ENCODE measurements around the gene SPAG16. TPM values are rescaled to one million over a fixed set of nuclear protein-coding genes. Genes with fewer than 3 reads are reported as not detected.

Gene SPAG16
- total and polyA plus RNA-seq, 3 experiments from 2014 or later = 7.7 to 15.3 (median 8.2) TPM

DNA sequence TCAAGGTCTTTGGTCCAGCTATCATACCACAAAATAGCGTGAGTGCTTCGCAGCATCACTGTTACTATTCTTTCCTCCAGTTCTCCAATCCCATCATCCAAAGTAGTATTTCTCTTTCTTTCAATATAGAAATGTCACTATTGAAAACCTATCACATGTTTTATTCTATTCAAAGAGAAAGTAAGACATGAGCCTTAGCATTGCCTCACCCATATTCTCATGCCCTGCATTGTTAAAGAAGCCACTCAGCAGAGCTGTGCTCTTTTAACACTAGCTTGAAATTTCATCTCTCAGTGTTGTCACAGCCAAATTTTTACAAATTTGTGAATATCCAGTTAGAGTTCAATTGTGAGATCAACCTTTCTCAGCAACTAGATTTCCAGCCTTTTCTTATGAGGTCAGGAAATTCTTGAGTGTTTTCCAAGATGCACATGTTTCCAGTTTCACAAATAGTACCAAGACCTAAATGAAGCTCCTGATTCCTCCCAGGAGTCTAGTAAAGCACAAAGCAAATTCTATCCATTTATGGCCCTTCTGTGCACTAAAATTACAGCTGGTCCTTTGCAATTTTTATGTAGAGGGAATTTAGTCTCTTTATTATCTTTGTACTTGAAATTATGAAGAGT is 343.7 kb downstream of the SPAG16 start:
- Histone ChIP-seq H3K4me3 (ENCODE audit: low read length) (no peak overlapping the region), H3K4me1 (ENCODE audit: insufficient read depth, low read length) (no peaks in the 10 kb centered on the region), H3K36me3 (ENCODE audit: insufficient read depth, low read length) (no peaks in the 10 kb centered on the region), H3K27me3 (ENCODE audit: insufficient read depth, low read length, poor library complexity, severe bottlenecking) (no peaks in the 10 kb centered on the region), H3K27ac (ENCODE audit: low read depth, low read length) (no peak overlapping the region), H3K9me3 (ENCODE audit: low read length) (no peaks in the 10 kb centered on the region)
- ChIA-PET POLR2A (no interaction called here), CTCF (no interaction called here)
- peaks cover 0 to 6% of the 10 kb centered on the region in 2 donors for H3K27me3 Mint-ChIP-seq
- H3K27ac Mint-ChIP-seq = no peak overlapping the region
- H3K4me3 Mint-ChIP-seq = no peak overlapping the region
- no peaks in the 10 kb centered on the region for H3K36me3 Mint-ChIP-seq
- DNase-seq = no peak
- peaks cover 4 to 21% (median 8%) of the 10 kb centered on the region in 5 donors for H3K9me3 Mint-ChIP-seq
- H3K4me1 Mint-ChIP-seq = no peaks in the 10 kb centered on the region

- no peaks in the 10 kb centered on the region for H3K4me1 Mint-ChIP-seq
- H3K9me3 ChIP-seq (ENCODE audit: low read length) = no peaks in the 10 kb centered on the region
- H3K4me3 ChIP-seq (ENCODE audit: low read length) = no peak overlapping the region
- no peaks in the 10 kb centered on the region for H3K36me3 Mint-ChIP-seq
- H3K27ac ChIP-seq (ENCODE audit: low read depth, low read length) = no peak overlapping the region
- H3K27me3 ChIP-seq (ENCODE audit: insufficient read depth, low read length, poor library complexity, severe bottlenecking) = no peaks in the 10 kb centered on the region
- peaks cover 0 to 7% (median 5%) of the 10 kb centered on the region in 5 donors for H3K9me3 Mint-ChIP-seq
- no peak for DNase-seq
- CTCF ChIA-PET = no interaction called here
- H3K4me3 Mint-ChIP-seq = no peak overlapping the region
- no peaks in the 10 kb centered on the region for H3K36me3 ChIP-seq (ENCODE audit: insufficient read depth, low read length)
- no peaks in the 10 kb centered on the region for H3K4me1 ChIP-seq (ENCODE audit: insufficient read depth, low read length)
- H3K27me3 Mint-ChIP-seq = peaks cover 0 to 1% of the 10 kb centered on the region in 2 donors
- no peak overlapping the region for H3K27ac Mint-ChIP-seq
- POLR2A ChIA-PET = no interaction called here
Observed at GRCh38 chr2:213640738-213641425, 356.6 kb downstream of the SPAG16 start.

- CTCF ChIA-PET = no interaction called here
- no peak overlapping the region for H3K4me3 Mint-ChIP-seq
- no peak overlapping the region for H3K27ac Mint-ChIP-seq
- POLR2A ChIA-PET = no interaction called here
- Histone ChIP-seq H3K27ac (ENCODE audit: low read depth, low read length) (no peak overlapping the region), H3K4me3 (ENCODE audit: low read length) (no peak overlapping the region), H3K36me3 (ENCODE audit: insufficient read depth, low read length) (no peaks in the 10 kb centered on the region), H3K4me1 (ENCODE audit: insufficient read depth, low read length) (no peaks in the 10 kb centered on the region), H3K9me3 (ENCODE audit: low read length) (no peaks in the 10 kb centered on the region), H3K27me3 (ENCODE audit: insufficient read depth, low read length, poor library complexity, severe bottlenecking) (no peaks in the 10 kb centered on the region)
- no peak for DNase-seq
- H3K36me3 Mint-ChIP-seq = no peaks in the 10 kb centered on the region
- H3K27me3 Mint-ChIP-seq = peaks cover 0 to 4% of the 10 kb centered on the region in 2 donors
- H3K4me1 Mint-ChIP-seq = no peaks in the 10 kb centered on the region
- H3K9me3 Mint-ChIP-seq = no peaks in the 10 kb centered on the region
Observed at GRCh38 chr2:213644926-213645325, 360.7 kb downstream of the SPAG16 start.

GRCh38 chr2:213649176-213649575 is 364.9 kb downstream of the SPAG16 start:
- no peaks in the 10 kb centered on the region for H3K27me3 ChIP-seq (ENCODE audit: insufficient read depth, low read length, poor library complexity, severe bottlenecking)
- H3K27ac ChIP-seq (ENCODE audit: low read depth, low read length) = no peak overlapping the region
- Mint-ChIP-seq H3K27ac (no peak overlapping the region), H3K4me3 (no peak overlapping the region), H3K9me3 (no peaks in the 10 kb centered on the region), H3K36me3 (no peaks in the 10 kb centered on the region), H3K4me1 (no peaks in the 10 kb centered on the region), H3K27me3 (peaks cover 0 to 4% of the 10 kb centered on the region in 2 donors)
- H3K9me3 ChIP-seq (ENCODE audit: low read length) = no peaks in the 10 kb centered on the region
- POLR2A ChIA-PET = no interaction called here
- H3K36me3 ChIP-seq (ENCODE audit: insufficient read depth, low read length) = no peaks in the 10 kb centered on the region
- CTCF ChIA-PET = no interaction called here
- no peak overlapping the region for H3K4me3 ChIP-seq (ENCODE audit: low read length)
- no peaks in the 10 kb centered on the region for H3K4me1 ChIP-seq (ENCODE audit: insufficient read depth, low read length)
- no peak for DNase-seq

DNA sequence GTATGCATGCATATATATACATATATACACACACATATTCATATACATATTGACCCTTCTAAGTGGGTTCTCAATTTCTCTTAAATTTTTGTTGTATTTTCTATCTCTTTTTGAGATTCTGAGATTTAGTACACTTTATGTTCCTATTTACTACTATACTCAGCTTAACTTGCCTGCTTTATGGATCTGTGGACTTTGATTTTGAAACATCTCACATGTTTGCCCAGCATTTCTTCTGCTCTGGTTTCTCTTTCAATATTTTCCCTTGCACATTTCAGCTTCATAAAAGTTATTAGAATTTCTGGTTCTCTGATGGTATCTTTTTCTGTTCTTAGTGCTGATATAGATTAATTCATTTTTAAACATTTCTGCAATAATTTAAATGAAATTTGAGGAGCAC is 380.6 kb downstream of the SPAG16 start:
- DNase-seq = no peak
- no peaks in the 10 kb centered on the region for H3K9me3 ChIP-seq (ENCODE audit: low read length)
- no peak overlapping the region for H3K27ac Mint-ChIP-seq
- H3K27me3 Mint-ChIP-seq = no peaks in the 10 kb centered on the region
- no peaks in the 10 kb centered on the region for H3K36me3 ChIP-seq (ENCODE audit: insufficient read depth, low read length)
- no peak overlapping the region for H3K27ac ChIP-seq (ENCODE audit: low read depth, low read length)
- no peaks in the 10 kb centered on the region for H3K4me1 ChIP-seq (ENCODE audit: insufficient read depth, low read length)
- H3K9me3 Mint-ChIP-seq = peaks cover 6 to 11% (median 7%) of the 10 kb centered on the region in 5 donors
- H3K27me3 ChIP-seq (ENCODE audit: insufficient read depth, low read length, poor library complexity, severe bottlenecking) = no peaks in the 10 kb centered on the region
- ChIA-PET POLR2A (no interaction called here), CTCF (no interaction called here)
- H3K36me3 Mint-ChIP-seq = no peaks in the 10 kb centered on the region
- H3K4me3 ChIP-seq (ENCODE audit: low read length) = no peak overlapping the region
- no peak overlapping the region for H3K4me3 Mint-ChIP-seq
- H3K4me1 Mint-ChIP-seq = no peaks in the 10 kb centered on the region

DNA sequence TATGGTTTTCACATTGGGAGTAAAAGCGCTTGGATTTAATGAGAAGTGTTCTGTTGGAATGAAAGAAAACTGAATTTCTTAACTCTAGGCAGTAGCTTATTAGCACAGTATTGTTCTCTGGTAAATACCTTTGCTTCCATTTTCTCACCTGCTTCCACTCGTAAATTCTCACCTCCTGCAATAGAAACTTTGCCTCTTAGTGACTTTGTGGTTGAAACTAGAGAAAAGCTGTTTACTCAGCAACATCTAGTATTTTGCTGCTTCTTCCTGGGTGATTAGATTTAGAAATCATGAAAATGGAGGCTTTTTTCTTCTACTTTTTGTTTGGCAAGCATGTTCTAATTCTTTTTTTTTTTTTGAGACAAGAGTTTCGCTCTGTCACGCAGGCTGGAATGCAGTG is 385.4 kb downstream of the SPAG16 start:
- no peaks in the 10 kb centered on the region for H3K27me3 Mint-ChIP-seq
- peaks cover 4 to 15% (median 5%) of the 10 kb centered on the region in 5 donors for H3K9me3 Mint-ChIP-seq
- ChIA-PET CTCF (no interaction called here), POLR2A (no interaction called here)
- Histone ChIP-seq H3K27me3 (ENCODE audit: insufficient read depth, low read length, poor library complexity, severe bottlenecking) (no peaks in the 10 kb centered on the region), H3K27ac (ENCODE audit: low read depth, low read length) (no peak overlapping the region), H3K4me1 (ENCODE audit: insufficient read depth, low read length) (no peaks in the 10 kb centered on the region), H3K9me3 (ENCODE audit: low read length) (no peaks in the 10 kb centered on the region), H3K36me3 (ENCODE audit: insufficient read depth, low read length) (no peaks in the 10 kb centered on the region), H3K4me3 (ENCODE audit: low read length) (no peak overlapping the region)
- no peak for DNase-seq
- no peak overlapping the region for H3K4me3 Mint-ChIP-seq
- H3K27ac Mint-ChIP-seq = no peak overlapping the region
- no peaks in the 10 kb centered on the region for H3K36me3 Mint-ChIP-seq
- H3K4me1 Mint-ChIP-seq = no peaks in the 10 kb centered on the region

GRCh38 chr2:213678437-213679218 is 394.4 kb downstream of the SPAG16 start:
- no peaks in the 10 kb centered on the region for H3K27me3 ChIP-seq (ENCODE audit: insufficient read depth, low read length, poor library complexity, severe bottlenecking)
- no peaks in the 10 kb centered on the region for H3K4me1 Mint-ChIP-seq
- peaks cover 0 to 1% (median 0%) of the 10 kb centered on the region in 5 donors for H3K9me3 Mint-ChIP-seq
- H3K4me1 ChIP-seq (ENCODE audit: insufficient read depth, low read length) = no peaks in the 10 kb centered on the region
- no peak overlapping the region for H3K27ac Mint-ChIP-seq
- H3K36me3 ChIP-seq (ENCODE audit: insufficient read depth, low read length) = no peaks in the 10 kb centered on the region
- no peaks in the 10 kb centered on the region for H3K9me3 ChIP-seq (ENCODE audit: low read length)
- H3K4me3 ChIP-seq (ENCODE audit: low read length) = no peak overlapping the region
- H3K27me3 Mint-ChIP-seq = no peaks in the 10 kb centered on the region
- POLR2A ChIA-PET = no interaction called here
- H3K4me3 Mint-ChIP-seq = no peak overlapping the region
- no peak for DNase-seq
- H3K27ac ChIP-seq (ENCODE audit: low read depth, low read length) = no peak overlapping the region
- no peaks in the 10 kb centered on the region for H3K36me3 Mint-ChIP-seq
- CTCF ChIA-PET = no interaction called here

GRCh38 chr2:213679894-213680293 is 395.6 kb downstream of the SPAG16 start:
- H3K4me1 Mint-ChIP-seq = no peaks in the 10 kb centered on the region
- H3K27me3 ChIP-seq (ENCODE audit: insufficient read depth, low read length, poor library complexity, severe bottlenecking) = no peaks in the 10 kb centered on the region
- H3K4me3 Mint-ChIP-seq = no peak overlapping the region

More at GRCh38 chr2:213679894-213680293, 395.6 kb downstream of the SPAG16 start:
- ChIA-PET CTCF (no interaction called here), POLR2A (no interaction called here)
- no peak overlapping the region for H3K27ac ChIP-seq (ENCODE audit: low read depth, low read length)
- no peaks in the 10 kb centered on the region for H3K4me1 ChIP-seq (ENCODE audit: insufficient read depth, low read length)
- no peaks in the 10 kb centered on the region for H3K36me3 Mint-ChIP-seq
- DNase-seq = no peak
- no peaks in the 10 kb centered on the region for H3K27me3 Mint-ChIP-seq
- H3K4me3 ChIP-seq (ENCODE audit: low read length) = no peak overlapping the region
- H3K36me3 ChIP-seq (ENCODE audit: insufficient read depth, low read length) = no peaks in the 10 kb centered on the region
- H3K9me3 ChIP-seq (ENCODE audit: low read length) = no peaks in the 10 kb centered on the region
- no peak overlapping the region for H3K27ac Mint-ChIP-seq
- H3K9me3 Mint-ChIP-seq = peaks cover 0 to 1% (median 0%) of the 10 kb centered on the region in 5 donors

Measured in CD8-positive, alpha-beta memory T cell (primary cell).